ENCODE measurements around the gene LRP6. TPM values are rescaled to one million over a fixed set of nuclear protein-coding genes. Genes with fewer than 3 reads are reported as not detected.
A peak's percentile ranks its signal among the peaks of the same experiment; 100 is the strongest.

Gene LRP6
- total and polyA plus RNA-seq, 7 donors = 2.9 to 31.5 (median 16.6) TPM

GRCh38 chr12:12190087-12190809 is 76.6 kb downstream of the LRP6 start:
- H3K9me3 ChIP-seq = no peaks in the 10 kb centered on the region
- TF ChIP-seq, protein P1, sequence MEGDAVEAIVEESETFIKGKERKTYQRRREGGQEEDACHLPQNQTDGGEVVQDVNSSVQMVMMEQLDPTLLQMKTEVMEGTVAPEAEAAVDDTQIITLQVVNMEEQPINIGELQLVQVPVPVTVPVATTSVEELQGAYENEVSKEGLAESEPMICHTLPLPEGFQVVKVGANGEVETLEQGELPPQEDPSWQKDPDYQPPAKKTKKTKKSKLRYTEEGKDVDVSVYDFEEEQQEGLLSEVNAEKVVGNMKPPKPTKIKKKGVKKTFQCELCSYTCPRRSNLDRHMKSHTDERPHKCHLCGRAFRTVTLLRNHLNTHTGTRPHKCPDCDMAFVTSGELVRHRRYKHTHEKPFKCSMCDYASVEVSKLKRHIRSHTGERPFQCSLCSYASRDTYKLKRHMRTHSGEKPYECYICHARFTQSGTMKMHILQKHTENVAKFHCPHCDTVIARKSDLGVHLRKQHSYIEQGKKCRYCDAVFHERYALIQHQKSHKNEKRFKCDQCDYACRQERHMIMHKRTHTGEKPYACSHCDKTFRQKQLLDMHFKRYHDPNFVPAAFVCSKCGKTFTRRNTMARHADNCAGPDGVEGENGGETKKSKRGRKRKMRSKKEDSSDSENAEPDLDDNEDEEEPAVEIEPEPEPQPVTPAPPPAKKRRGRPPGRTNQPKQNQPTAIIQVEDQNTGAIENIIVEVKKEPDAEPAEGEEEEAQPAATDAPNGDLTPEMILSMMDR (IDR thresholded peaks at IDR 0.05) = no peak
- ATAC-seq (peak; percentile 77 to 91 (median 81)), DNase-seq (no peak)
- H3K36me3 ChIP-seq (ENCODE audit: insufficient read depth in 1 of 2, low read depth in 1 of 2) = no peaks in the 10 kb centered on the region
- H3K4me1 ChIP-seq = peaks cover 21% of the 10 kb centered on the region
- H3K4me3 ChIP-seq = no peak overlapping the region
- intact Hi-C loops (cut with DNase I) = loop anchor here in 1 of 2 donors (5.0 kb wide), 1 partner anchor 33 kb away; no protein-coding TSS in a partner anchor
- no peaks in the 10 kb centered on the region for H3K27me3 ChIP-seq (ENCODE audit: insufficient read depth in 3 of 3, low read length in 2 of 3)
- 85 to 96% (median 96%) methylated on average over 1 of the region's 1 CpG for WGBS, 3 donors
- H3K27ac ChIP-seq = no peak overlapping the region

DNA sequence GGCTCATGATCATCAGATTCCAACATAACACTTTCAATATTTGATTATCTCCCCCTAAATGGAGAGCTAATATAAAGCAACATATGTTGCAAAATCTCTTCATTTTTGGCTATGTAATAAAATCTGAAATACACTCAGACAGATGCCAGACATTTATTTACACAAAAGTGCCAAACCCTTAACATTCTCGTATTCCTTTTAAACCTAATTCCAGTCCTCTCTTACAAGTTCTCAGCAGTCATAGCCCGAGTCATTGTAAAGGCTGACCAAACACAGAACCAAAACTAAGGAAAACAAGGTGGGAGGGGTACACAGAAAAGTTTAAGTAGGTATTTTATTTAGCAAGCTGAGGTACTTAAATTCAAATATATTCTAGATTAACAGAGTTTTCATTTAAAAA is 81.4 kb downstream of the LRP6 start:
- intact Hi-C loops (cut with DNase I) = no loop called here
- no peak overlapping the region for H3K27ac ChIP-seq
- peaks cover 0 to 15% of the 10 kb centered on the region in 2 donors for H3K36me3 ChIP-seq (ENCODE audit: insufficient read depth in 1 of 2, low read depth in 1 of 2)
- 86 to 96% (median 92%) methylated on average over 2 of the region's 2 CpGs for WGBS, 3 donors
- TF ChIP-seq, protein P1 (IDR thresholded peaks at IDR 0.05) = no peak
- ATAC-seq (no peak), DNase-seq (no peak)
- peaks cover 15% of the 10 kb centered on the region for H3K4me1 ChIP-seq
- H3K4me3 ChIP-seq = no peak overlapping the region
- H3K27me3 ChIP-seq (ENCODE audit: insufficient read depth in 3 of 3, low read length in 2 of 3) = no peaks in the 10 kb centered on the region
- H3K9me3 ChIP-seq = no peaks in the 10 kb centered on the region

DNA sequence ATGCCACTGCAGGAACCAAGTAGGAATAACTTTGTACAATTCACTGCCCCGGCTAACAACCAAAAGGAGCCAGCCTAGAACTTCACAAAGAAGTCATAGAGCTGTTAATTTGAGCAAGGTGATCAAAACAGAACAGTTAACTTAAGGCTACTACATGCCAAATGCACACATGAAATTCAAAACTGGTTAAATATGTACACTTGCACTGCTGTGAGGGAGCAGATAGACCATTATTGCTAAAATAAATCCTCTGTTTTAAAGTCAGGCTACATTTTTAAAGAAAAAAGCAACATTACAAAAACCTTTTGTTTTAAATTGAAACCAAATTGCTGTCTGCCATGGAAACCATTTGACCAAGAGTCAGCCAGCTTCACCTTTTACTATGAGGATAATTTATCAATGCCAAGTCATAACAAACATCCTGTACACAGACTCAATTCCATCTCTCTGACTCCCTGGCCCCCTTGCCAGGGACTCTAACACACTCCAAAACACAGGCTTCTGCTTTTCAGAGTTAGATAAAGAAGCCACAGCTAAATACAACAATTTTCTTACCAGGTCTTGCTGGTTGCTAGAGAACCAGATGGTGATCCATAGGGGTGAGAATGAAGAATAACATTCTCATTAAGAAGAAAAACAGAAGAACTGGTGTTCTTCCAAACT is 84.0 kb downstream of the LRP6 start:
- peaks cover 0 to 26% of the 10 kb centered on the region in 2 donors for H3K36me3 ChIP-seq (ENCODE audit: insufficient read depth in 1 of 2, low read depth in 1 of 2)
- H3K27me3 ChIP-seq (ENCODE audit: insufficient read depth in 3 of 3, low read length in 2 of 3) = no peaks in the 10 kb centered on the region
- peak overlapping the region; percentile 11 for H3K27ac ChIP-seq
- no peak overlapping the region for H3K4me3 ChIP-seq
- ATAC-seq (peak in 1 of 4 donors; percentile 40), DNase-seq (no peak)
- peaks cover 10% of the 10 kb centered on the region for H3K4me1 ChIP-seq
- intact Hi-C loops (cut with DNase I) = no loop called here
- WGBS, 3 donors = 39 to 57% (median 50%) methylated on average over 1 of the region's 1 CpG
- TF ChIP-seq, protein P1 (IDR thresholded peaks at IDR 0.05) = no peak
- H3K9me3 ChIP-seq = no peaks in the 10 kb centered on the region

GRCh38 chr12:12181511-12181910 is 85.3 kb downstream of the LRP6 start:
- H3K36me3 ChIP-seq (ENCODE audit: insufficient read depth in 1 of 2, low read depth in 1 of 2) = peaks cover 0 to 26% of the 10 kb centered on the region in 2 donors
- no peak for ATAC-seq
- WGBS, 3 donors = 91 to 100% (median 95%) methylated on average over 1 of the region's 1 CpG
- DNase-seq = no peak
- H3K27me3 ChIP-seq (ENCODE audit: insufficient read depth in 3 of 3, low read length in 2 of 3) = no peaks in the 10 kb centered on the region
- H3K9me3 ChIP-seq = no peaks in the 10 kb centered on the region
- TF ChIP-seq, protein P1 (IDR thresholded peaks at IDR 0.05) = no peak
- H3K4me1 ChIP-seq = peaks cover 10% of the 10 kb centered on the region
- H3K4me3 ChIP-seq = no peak overlapping the region
- H3K27ac ChIP-seq = no peak overlapping the region
- intact Hi-C loops (cut with DNase I) = no loop called here

Data from psoas muscle (tissue), 8 donors.